Prostate gland (tissue), 2 donors: ENCODE measurements around the gene DCTN3.

Source experiments
- CTCF ChIP-seq, 4 experiments: fragments of 200-600 bp in 2 of 4; fragments of 450-650 bp in 2 of 4; sonication (generic) in 2 of 4; IDR thresholded peaks; 1 replicate in 3 of 4; 2 replicates in 1 of 4; pipeline ENCODE4 v1.5.1; 2016 to 2019; ENCODE audit warnings: antibody characterized with exemption in 4 of 4, mild to moderate bottlenecking in 2 of 4, moderate library complexity in 2 of 4
- POLR2A ChIP-seq: fragments of 450-650 bp; IDR thresholded peaks from one replicate; pipeline ENCODE4 v1.6.1; 2016; ENCODE audit warnings: antibody characterized with exemption, mild to moderate bottlenecking
- POLR2AphosphoS5 ChIP-seq: sonication (generic); formaldehyde crosslinking; IDR thresholded peaks from one replicate; pipeline ENCODE4 v1.6.1; 2017; ENCODE audit warnings: antibody characterized with exemption

DNA sequence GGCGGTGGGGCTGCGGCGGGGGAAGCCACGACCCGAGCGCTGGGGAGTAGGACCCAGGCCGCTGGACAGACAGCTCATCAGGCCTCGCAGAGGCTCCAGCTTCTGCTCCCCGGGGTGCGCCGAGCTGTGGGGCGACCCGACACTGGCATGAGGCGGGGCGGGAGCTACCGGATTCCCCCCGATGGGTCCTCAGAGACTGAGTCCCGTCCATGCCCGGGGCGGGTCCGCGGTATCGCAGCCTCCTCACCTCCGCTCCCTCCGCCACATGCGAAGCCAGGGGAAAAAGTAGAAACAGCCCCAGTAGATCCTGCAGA lies 44.7 kb upstream of the DCTN3 start:
- TF ChIP-seq CTCF (IDR thresholded peaks at IDR 0.05) (peak in 1 of 4 experiments; percentile 34), POLR2A (peak; percentile 16), POLR2AphosphoS5 (no peak)
